NK-92 treated with Interleukin-12 subunit alpha and Interleukin-12 subunit beta, amount 100 ng/mL, for 24 hours (cell line): Measurements from ENCODE around the gene ARID3B.

Experiments
- DNase-seq: peaks from one replicate; lab custom pipeline; 2025; lab: John Stamatoyannopoulos, UW

Gene ARID3B

DNA sequence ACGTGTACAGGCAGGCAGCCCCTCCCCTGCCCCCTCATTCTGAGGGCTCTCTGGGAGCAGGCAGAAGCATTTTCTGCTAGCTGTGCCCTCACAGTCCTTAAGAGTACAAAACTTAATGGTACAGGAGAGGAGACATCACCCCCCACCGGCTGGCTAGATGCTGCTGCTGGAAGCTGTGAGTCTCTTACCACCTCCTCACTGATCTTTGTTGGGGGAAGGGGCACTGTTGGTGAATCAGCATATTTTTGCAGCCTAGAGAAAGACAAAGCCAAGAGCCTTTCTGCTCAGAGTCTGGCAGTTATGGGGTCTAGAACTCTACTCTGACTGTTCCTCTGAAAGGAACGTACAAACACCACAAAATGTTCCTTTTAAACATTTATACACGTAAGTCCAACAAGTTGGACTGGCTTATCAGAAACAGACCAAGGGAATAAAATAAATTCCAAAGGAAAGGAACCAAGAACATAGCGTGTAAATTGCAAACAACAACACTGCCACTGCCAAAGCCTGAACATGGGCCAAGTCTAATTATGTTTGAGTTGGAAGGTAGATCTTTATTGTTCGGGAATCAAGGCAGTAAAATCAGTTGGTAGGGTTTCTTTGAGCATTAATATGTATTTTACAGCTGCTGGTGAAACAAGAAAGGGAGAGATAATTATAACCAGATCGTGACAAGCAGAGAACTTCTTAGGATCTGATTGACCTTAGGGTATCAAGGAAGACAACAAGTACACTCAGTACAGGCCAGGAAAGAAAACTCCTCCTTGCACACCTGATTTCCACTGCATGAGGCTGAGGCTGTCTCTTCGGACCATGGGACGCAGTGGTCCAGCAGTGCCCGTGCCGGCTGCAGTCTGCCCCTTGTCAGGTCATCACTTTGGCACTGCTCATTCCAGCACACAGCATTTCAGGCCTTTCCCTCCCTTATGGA, 102.0 kb downstream of the ARID3B start:
- no peak for DNase-seq

DNA sequence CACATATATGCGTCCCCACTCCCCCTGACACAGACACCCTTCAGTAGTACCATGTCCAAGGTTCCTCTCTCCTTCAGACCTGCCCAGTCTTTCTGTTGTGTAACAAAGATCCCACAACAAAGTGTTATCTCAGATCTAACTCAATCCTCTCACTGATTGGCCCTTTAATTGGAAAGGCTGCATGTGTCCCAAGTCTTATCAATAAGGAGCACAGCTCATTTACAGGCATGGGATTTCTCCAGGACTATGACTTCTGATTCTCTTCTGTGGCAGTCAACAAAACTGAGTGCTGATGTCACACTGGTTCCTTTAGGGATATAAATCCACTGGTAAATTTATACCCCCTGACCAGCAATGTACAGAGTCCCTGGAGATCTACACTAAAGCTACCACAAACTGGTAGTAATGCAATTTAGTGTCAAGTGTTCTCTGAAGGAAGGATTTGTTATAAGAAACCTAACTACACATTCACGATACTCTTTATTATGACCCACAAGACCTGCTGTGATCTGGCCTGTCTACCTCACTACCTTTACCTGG, 102.7 kb downstream of the ARID3B start:
- no peak for DNase-seq

DNA sequence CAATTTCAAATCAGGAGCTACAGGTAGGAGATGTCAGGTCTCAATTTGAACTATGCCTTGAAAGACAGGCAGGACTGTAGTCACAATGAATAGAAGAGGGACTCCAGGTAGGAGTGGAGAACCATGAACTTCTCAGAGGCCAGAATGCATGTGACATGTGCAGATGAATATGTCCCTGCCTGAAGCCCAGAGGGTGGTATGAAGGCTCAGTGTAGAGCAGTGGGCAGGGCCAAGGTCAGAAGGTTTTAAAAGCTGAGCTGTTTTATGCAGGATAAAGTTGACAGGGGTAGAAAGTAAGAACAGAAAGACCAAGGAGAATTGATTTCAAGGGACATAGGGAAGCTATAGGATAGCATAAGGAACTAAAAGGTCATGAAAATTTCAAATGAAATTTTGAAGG, 105.5 kb downstream of the ARID3B start:
- no peak for DNase-seq
